HCT116 (cell line): ENCODE results near the gene NBEAL2.

Experiments used
- EZH2 ChIP-seq: fragments of 200-600 bp; sonication (generic); IDR thresholded peaks from 2 replicates; pipeline ENCODE4 v1.6.1; 2017; ENCODE audit warnings: antibody characterized with exemption, mixed run types
- FOSL1 ChIP-seq: IDR thresholded peaks from 2 replicates; pipeline ENCODE4 v1.6.1; 2012; ENCODE audit warnings: low read depth
- YY1 ChIP-seq: IDR thresholded peaks from 2 replicates; pipeline ENCODE4 v1.6.1; 2011; ENCODE audit warnings: low read length, low read depth, moderate library complexity, mild to moderate bottlenecking; ENCODE audit not compliant: insufficient replicate concordance; ENCODE audit errors: extremely low read depth
- TF ChIP-seq, protein P1 (sequence below), 3 experiments: fragments of 200-600 bp in 1 of 3; sonication (generic) in 1 of 3; IDR thresholded peaks in 2 of 3; conservative IDR thresholded peaks in 1 of 3; 2 replicates each; pipeline ENCODE4 v1.5.1; 2012 to 2017; ENCODE audit warnings: low read depth in 2 of 3, low read length in 2 of 3, antibody characterized with exemption in 1 of 3, borderline replicate concordance in 1 of 3, control low read depth in 1 of 3, mild to moderate bottlenecking in 1 of 3, mixed read lengths in 1 of 3, mixed run types in 1 of 3, moderate library complexity in 1 of 3; ENCODE audit not compliant: insufficient read depth in 1 of 3

DNA sequence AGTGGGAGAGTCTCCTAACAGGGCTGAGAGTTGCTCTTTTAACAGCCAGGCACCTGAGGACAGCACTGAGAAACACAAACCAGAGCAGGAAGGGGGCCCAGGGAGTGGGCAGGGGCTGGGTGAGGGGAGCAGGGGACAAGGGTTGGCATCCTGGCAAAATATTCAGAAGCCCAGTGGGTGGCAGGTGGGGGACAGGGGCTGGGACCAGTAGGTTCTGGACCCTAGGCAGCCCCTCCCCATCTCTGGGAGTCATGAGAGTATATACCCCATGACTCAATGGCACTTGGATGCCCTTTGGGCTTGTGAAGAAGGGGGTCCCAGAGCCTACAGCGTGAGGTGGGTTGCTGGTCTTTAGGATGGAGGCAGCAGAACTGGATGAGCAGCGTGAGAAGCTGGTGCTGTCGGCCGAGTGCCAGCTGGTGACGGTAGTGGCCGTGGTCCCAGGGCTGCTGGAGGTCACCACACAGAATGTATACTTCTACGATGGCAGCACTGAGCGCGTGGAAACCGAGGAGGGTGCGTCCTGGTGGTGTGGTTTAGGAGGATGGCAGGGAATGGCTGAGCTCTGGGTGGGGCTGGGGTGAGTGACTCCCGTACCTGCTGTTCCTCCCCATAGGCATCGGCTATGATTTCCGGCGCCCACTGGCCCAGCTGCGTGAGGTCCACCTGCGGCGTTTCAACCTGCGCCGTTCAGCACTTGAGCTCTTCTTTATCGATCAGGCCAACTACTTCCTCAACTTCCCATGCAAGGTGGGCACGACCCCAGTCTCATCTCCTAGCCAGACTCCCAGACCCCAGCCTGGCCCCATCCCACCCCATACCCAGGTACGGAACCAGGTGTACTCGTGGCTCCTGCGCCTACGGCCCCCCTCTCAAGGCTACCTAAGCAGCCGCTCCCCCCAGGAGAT lies 24.2 kb downstream of the NBEAL2 start:
- TF ChIP-seq, protein P1, sequence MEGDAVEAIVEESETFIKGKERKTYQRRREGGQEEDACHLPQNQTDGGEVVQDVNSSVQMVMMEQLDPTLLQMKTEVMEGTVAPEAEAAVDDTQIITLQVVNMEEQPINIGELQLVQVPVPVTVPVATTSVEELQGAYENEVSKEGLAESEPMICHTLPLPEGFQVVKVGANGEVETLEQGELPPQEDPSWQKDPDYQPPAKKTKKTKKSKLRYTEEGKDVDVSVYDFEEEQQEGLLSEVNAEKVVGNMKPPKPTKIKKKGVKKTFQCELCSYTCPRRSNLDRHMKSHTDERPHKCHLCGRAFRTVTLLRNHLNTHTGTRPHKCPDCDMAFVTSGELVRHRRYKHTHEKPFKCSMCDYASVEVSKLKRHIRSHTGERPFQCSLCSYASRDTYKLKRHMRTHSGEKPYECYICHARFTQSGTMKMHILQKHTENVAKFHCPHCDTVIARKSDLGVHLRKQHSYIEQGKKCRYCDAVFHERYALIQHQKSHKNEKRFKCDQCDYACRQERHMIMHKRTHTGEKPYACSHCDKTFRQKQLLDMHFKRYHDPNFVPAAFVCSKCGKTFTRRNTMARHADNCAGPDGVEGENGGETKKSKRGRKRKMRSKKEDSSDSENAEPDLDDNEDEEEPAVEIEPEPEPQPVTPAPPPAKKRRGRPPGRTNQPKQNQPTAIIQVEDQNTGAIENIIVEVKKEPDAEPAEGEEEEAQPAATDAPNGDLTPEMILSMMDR (IDR thresholded peaks at IDR 0.05 in 2 of 3, conservative IDR thresholded peaks at IDR 0.05 in 1 of 3; ENCODE audit: borderline replicate concordance in 1 of 3, insufficient read depth in 1 of 3, low read depth in 2 of 3, low read length in 2 of 3): no peak
- TF ChIP-seq YY1 (no peak), EZH2 (no peak), FOSL1 (no peak)
